Aorta (tissue), 5 donors: ENCODE data around the gene FARP2. TPM values are rescaled to one million over a fixed set of nuclear protein-coding genes. Genes with fewer than 3 reads are reported as not detected.

Experiments
- ATAC-seq: fragments of 200-7000 bp; cut with Tn5 transposase; one replicate; pipeline ENCODE4 v1.9.1; 2022; ENCODE audit warnings: moderate library complexity; ENCODE audit not compliant: low FRiP score
- DNase-seq, 2 donors: peaks; one replicate each; pipeline ENCODE4 v3.0.0-alpha.2; 2020
- H3K27ac ChIP-seq, 2 donors: one replicate each; pipeline ENCODE4 v1.5.1; 2013; ENCODE audit warnings: low read length in 2 of 2, mild to moderate bottlenecking in 2 of 2, moderate library complexity in 2 of 2, control low read depth in 1 of 2, inconsistent platforms in 1 of 2, low read depth in 1 of 2
- H3K27me3 ChIP-seq, 2 donors: one replicate each; pipeline ENCODE4 v1.6.1; 2013; ENCODE audit warnings: control low read depth in 1 of 2, low read length in 1 of 2, mild to moderate bottlenecking in 1 of 2, moderate library complexity in 1 of 2; ENCODE audit not compliant: insufficient read depth in 2 of 2, control insufficient read depth in 1 of 2
- H3K36me3 ChIP-seq, 2 donors: one replicate each; pipeline ENCODE4 v1.6.1; 2013; ENCODE audit warnings: control low read depth in 1 of 2, low read length in 1 of 2, mild to moderate bottlenecking in 1 of 2; ENCODE audit not compliant: insufficient read depth in 2 of 2, control insufficient read depth in 1 of 2
- H3K4me1 ChIP-seq, 2 donors: one replicate each; pipeline ENCODE4 v1.6.1; 2013; ENCODE audit warnings: low read length in 2 of 2, control low read depth in 1 of 2, mild to moderate bottlenecking in 1 of 2, moderate library complexity in 1 of 2; ENCODE audit not compliant: insufficient read depth in 2 of 2, control insufficient read depth in 1 of 2
- H3K4me3 ChIP-seq, 2 donors: one replicate each; pipeline ENCODE4 v1.5.1; 2013; ENCODE audit warnings: low read length in 2 of 2, control low read depth in 1 of 2, mild to moderate bottlenecking in 1 of 2
- H3K9me3 ChIP-seq: one replicate; pipeline ENCODE4 v1.6.1; 2013; ENCODE audit warnings: mild to moderate bottlenecking, low read length; ENCODE audit not compliant: control insufficient read depth
- WGBS, 2 donors: extraction: QIAGEN DNeasy Blood & Tissue Kit; methylation state at CpG; one replicate each; pipeline ENCODE4 v1.1.7; 2013; 5-methylcytosine and 5-hydroxymethylcytosine counted together
- intact Hi-C, 2 donors: fragments of 100-400 bp; cut with DNase I; formaldehyde crosslinking; loops; one replicate each; pipeline versions ENCODE4 v1.14.2 to v1.15.0; 2022
- microRNA-seq, 2 donors: library from miRNA; unstranded; fragments of <30 nt; microRNA quantifications; one replicate each; pipeline ENCODE4 v1.2.0, GENCODE V29; 2020
- polyA plus RNA-seq, 2 donors: library from polyadenylated mRNA; stranded (reverse); fragments of 200-250 nt; gene quantifications; one replicate each; pipeline ENCODE4 v1.2.3, GENCODE V29; 2013
- total RNA-seq, 2 donors: library from RNA; stranded (reverse); fragmentation: NEBNext Ultra II Directional; extraction: Animal tissue kit (Norgen Biotek cat#: 25700); gene quantifications; one replicate each; pipeline ENCODE4 v1.2.1, GENCODE V29; 2021
- donor health status: healthy with polysubstance abuse.
- donor health status: Bipolar disorder and iron deficiency.
- donor health status: DM: no; HTN: no; CAD: no.
- donor health status: DM: no; HTN: no; CAD: no.
- donor health status: DM: yes; HTN: yes; CAD: no.

Gene FARP2
- total and polyA plus RNA-seq, 4 donors, result 16.4 to 64.4 (median 48.7) TPM

- WGBS, 2 donors, result 1 to 3% methylated on average over 49 to 68 of the region's 68 CpGs
- H3K4me1 ChIP-seq, result no peaks in the 10 kb centered on the region
- H3K36me3 ChIP-seq, result no peaks in the 10 kb centered on the region
- intact Hi-C loops, result no loop called here
- no peaks in the 10 kb centered on the region for H3K9me3 ChIP-seq
- no peaks in the 10 kb centered on the region for H3K27me3 ChIP-seq
- no peak overlapping the region for H3K27ac ChIP-seq
- DNase-seq (no peak), ATAC-seq (peak; percentile 59)
- peak overlapping the region; percentile 16 to 25 for H3K4me3 ChIP-seq
Observed at GRCh38 chr2:241540771-241541561, 184.9 kb downstream of the FARP2 start.

DNA sequence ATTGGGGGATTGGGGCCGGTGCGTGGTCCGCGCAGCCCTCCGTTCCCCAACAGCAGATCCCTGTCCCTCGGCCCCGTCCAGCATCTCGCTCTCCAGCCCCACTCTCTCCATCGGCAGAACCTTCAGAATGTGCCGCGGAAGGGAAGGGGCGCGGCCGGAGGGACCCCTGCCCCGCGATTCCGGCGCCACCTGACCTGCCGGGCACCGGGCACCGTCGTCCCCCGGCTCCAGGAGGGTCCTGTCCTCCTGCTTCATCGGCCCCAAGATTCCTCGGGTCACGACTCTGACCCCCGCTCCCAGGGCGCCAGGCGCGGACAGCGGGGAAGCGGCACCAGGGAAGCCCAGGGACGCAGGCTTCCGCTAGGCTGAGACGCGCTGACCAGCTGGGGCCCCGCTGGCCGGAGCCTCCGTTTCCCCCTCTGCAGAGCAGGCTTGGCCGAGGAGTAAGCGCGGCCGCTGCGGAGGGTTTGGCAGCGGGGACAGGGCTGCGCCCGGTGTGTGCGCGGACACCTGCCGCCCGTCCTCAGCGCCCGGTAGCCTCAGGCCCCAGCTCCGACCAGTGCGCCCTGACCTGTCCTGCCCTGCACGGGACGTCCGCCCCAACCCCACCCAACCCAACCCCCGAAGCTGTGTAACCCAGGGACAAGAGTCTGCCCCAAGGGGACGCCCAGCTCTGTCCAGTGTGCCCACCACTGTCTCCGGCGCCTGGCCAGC is 185.6 kb downstream of the FARP2 start:
- H3K4me3 ChIP-seq, result no peak overlapping the region
- 14% methylated on average over 51 to 62 of the region's 62 CpGs for WGBS, 2 donors

GRCh38 chr2:241542278-241542605 is 186.2 kb downstream of the FARP2 start:
- no peaks in the 10 kb centered on the region for H3K27me3 ChIP-seq
- intact Hi-C loops, result no loop called here
- no peaks in the 10 kb centered on the region for H3K9me3 ChIP-seq
- 62 to 68% methylated on average over 14 to 15 of the region's 15 CpGs for WGBS, 2 donors
- H3K27ac ChIP-seq, result no peak overlapping the region
- ATAC-seq (no peak), DNase-seq (no peak)
- no peak overlapping the region for H3K4me3 ChIP-seq
- no peaks in the 10 kb centered on the region for H3K36me3 ChIP-seq
- no peaks in the 10 kb centered on the region for H3K4me1 ChIP-seq

More for the DNA sequence above, 185.6 kb downstream of the FARP2 start:
- Histone ChIP-seq H3K4me1 (no peaks in the 10 kb centered on the region), H3K27me3 (no peaks in the 10 kb centered on the region), H3K9me3 (no peaks in the 10 kb centered on the region), H3K36me3 (no peaks in the 10 kb centered on the region), H3K27ac (no peak overlapping the region)
- ATAC-seq (peak; percentile 42), DNase-seq (no peak)
- intact Hi-C loops, result no loop called here

Small RNA genes within 50 kb of the gene (microRNA-seq; reads per million reads assigned to microRNA genes)
- 0 reads per million in 2 donors for gene MIR3133

Other genes starting within 250 kb of the FARP2 start
- 1 to 10 TPM; 5.4 to 8.7 TPM for gene PASK, start 206.8 kb upstream of the FARP2 start, total RNA-seq
- gene PASK, start 206.8 kb upstream of the FARP2 start, polyA plus RNA-seq, result 1 to 10 TPM in 1 of 2 donors, under 1 TPM in 1; 0.63 to 1.2 TPM
- gene PPP1R7, start 205.8 kb upstream of the FARP2 start, total RNA-seq, result 10 to 100 TPM; 41.1 to 46.1 TPM
- gene PPP1R7, start 205.8 kb upstream of the FARP2 start, polyA plus RNA-seq, result 10 to 100 TPM; 74.0 to 83.4 TPM
- 1 to 10 TPM; 1.2 to 5.4 TPM for gene ANO7, start 167.6 kb upstream of the FARP2 start, total RNA-seq
- 1 to 10 TPM in 1 of 2 donors, not detected in 1; 2.9 TPM for gene ANO7, start 167.6 kb upstream of the FARP2 start, polyA plus RNA-seq
- gene HDLBP, start 40.6 kb upstream of the FARP2 start, total RNA-seq, result 100 to 1,000 TPM; 415 to 476 TPM
- 100 to 1,000 TPM; 220 to 221 TPM for gene HDLBP, start 40.6 kb upstream of the FARP2 start, polyA plus RNA-seq
- gene SEPTIN2, start 40.4 kb upstream of the FARP2 start, total RNA-seq, result 100 to 1,000 TPM; 345 to 394 TPM
- gene SEPTIN2, start 40.4 kb upstream of the FARP2 start, polyA plus RNA-seq, result 100 to 1,000 TPM; 218 to 243 TPM
- gene STK25, start 152.3 kb downstream of the FARP2 start, total RNA-seq, result 100 to 1,000 TPM; 101 to 142 TPM
- gene STK25, start 152.3 kb downstream of the FARP2 start, polyA plus RNA-seq, result 100 to 1,000 TPM in 1 of 2 donors, 10 to 100 TPM in 1; 85.1 to 261 TPM
- gene BOK, start 202.5 kb downstream of the FARP2 start, total RNA-seq, result 10 to 100 TPM in 1 of 2 donors, 1 to 10 TPM in 1; 6.3 to 11.6 TPM
- gene BOK, start 202.5 kb downstream of the FARP2 start, polyA plus RNA-seq, result 1 to 10 TPM; 3.1 to 4.7 TPM